Fibroblast of villous mesenchyme (primary cell): ENCODE measurements around the gene THOC1. TPM values are rescaled to one million over a fixed set of nuclear protein-coding genes. Genes with fewer than 3 reads are reported as not detected.
"Not testable (repeated sequence)": the region's sequence is repeated elsewhere in the genome, so short reads cannot be mapped to it uniquely, and the experiment has no call there.

Source experiments
- DNase-seq: peaks from one replicate; pipeline ENCODE4 v3.0.0-alpha.2; 2010; ENCODE audit warnings: low read depth
- H3K4me3 ChIP-seq: 2 replicates; pipeline ENCODE4 v1.5.1; 2011; ENCODE audit warnings: low read depth, mild to moderate bottlenecking, low read length
- total RNA-seq: library from RNA; depleted of rRNA; stranded (reverse); fragments of >200 nt; gene quantifications from 2 replicates; pipeline ENCODE4 v1.2.3, GENCODE V29; 2012
- TF ChIP-seq, protein P1 (sequence below): IDR thresholded peaks from 2 replicates; pipeline ENCODE4 v1.5.1; 2012; ENCODE audit warnings: low read depth, mild to moderate bottlenecking, low read length; ENCODE audit not compliant: insufficient read depth

The THOC1 gene
- total RNA-seq = 35.1 and 42.7 TPM in 2 replicates

GRCh38 chr18:267688-268552 lies at the start of gene THOC1:
THOC1 (minus strand) TSS chr18:268047; CDS start chr18:268019, 28 bp downstream.
- TF ChIP-seq, protein P1, sequence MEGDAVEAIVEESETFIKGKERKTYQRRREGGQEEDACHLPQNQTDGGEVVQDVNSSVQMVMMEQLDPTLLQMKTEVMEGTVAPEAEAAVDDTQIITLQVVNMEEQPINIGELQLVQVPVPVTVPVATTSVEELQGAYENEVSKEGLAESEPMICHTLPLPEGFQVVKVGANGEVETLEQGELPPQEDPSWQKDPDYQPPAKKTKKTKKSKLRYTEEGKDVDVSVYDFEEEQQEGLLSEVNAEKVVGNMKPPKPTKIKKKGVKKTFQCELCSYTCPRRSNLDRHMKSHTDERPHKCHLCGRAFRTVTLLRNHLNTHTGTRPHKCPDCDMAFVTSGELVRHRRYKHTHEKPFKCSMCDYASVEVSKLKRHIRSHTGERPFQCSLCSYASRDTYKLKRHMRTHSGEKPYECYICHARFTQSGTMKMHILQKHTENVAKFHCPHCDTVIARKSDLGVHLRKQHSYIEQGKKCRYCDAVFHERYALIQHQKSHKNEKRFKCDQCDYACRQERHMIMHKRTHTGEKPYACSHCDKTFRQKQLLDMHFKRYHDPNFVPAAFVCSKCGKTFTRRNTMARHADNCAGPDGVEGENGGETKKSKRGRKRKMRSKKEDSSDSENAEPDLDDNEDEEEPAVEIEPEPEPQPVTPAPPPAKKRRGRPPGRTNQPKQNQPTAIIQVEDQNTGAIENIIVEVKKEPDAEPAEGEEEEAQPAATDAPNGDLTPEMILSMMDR = peak; percentile 12
- DNase-seq = peak; percentile 89
- peak within 1 kb of the TSS; percentile 80 for H3K4me3 ChIP-seq

DNA sequence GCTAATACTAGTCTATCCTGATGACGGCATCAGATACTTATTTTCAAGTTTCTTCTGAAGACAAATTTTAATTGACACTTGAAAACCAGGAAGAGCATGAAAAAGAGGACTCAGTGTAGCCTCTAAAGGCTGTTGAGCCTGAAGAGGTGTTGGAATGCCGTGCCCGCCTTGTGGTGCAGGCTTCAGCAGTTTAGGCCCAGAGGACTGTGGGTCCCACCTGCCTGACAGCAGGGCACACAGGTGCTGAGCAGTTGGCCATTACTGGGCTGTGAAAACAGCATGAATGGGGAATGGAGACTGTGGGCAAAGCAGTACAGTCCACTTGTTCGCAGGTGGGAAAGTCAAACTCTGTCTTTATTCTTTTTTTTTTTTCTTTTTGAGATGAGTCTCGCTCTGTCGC lies 49.8 kb upstream of the THOC1 start:
- DNase-seq = no peak
- no peak overlapping the region for H3K4me3 ChIP-seq
- TF ChIP-seq, protein P1 = no peak

GRCh38 chr18:316393-316792 lies 48.5 kb upstream of the THOC1 start:
- DNase-seq = no peak
- TF ChIP-seq, protein P1 = no peak

GRCh38 chr18:313931-314330 lies 46.1 kb upstream of the THOC1 start:
- no peak for DNase-seq
- no peak overlapping the region for H3K4me3 ChIP-seq
- TF ChIP-seq, protein P1 = no peak

More at GRCh38 chr18:316393-316792, 48.5 kb upstream of the THOC1 start:
- H3K4me3 ChIP-seq = no peak overlapping the region

DNA sequence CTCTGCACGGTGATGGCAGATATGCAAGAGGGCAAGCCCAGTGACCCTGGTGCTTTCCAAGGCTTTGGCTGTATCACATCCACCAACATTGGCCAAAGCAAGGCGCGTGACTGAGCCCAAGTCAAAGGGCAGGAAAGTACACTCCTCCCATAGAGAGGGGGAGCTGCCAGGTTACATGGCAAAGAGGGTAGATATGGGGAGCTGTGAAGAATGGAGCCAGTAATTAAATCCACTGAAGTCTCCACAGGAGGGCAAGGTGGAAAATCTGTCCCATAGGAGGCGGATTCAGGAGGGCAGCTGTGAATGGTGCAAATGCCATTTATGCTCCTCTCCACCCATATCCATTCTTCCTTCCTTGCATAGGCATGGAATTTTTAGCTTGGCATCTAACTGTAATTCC lies 44.6 kb upstream of the THOC1 start:
- DNase-seq = no peak
- TF ChIP-seq, protein P1 = no peak
- no peak overlapping the region for H3K4me3 ChIP-seq

GRCh38 chr18:310042-310441 lies 42.2 kb upstream of the THOC1 start:
- H3K4me3 ChIP-seq = no peak overlapping the region
- DNase-seq = no peak
- TF ChIP-seq, protein P1 = no peak

DNA sequence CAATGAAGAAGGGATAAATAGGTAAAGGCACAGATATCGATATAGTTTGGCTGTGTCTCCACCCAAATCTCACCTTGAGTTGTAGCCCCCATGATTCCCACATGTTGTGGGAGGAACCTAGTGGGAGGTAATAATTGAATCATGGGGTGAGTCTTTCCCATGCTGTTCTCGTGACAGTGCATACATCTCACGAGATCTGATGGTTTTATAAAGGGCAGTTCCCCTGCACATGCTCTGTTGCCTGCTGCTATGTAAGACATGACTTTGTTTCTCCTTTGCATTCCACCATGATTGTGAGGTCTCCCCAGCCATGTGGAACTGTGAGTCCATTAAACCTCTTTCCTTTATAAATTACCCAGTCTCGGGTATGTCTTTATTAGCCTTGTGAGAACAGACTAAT lies 40.2 kb upstream of the THOC1 start:
- not testable (repeated sequence) for H3K4me3 ChIP-seq, DNase-seq
